PC-3 (cell line): ENCODE data around the gene RMDN2. TPM values are rescaled to one million over a fixed set of nuclear protein-coding genes. Genes with fewer than 3 reads are reported as not detected.

Experiments
- ATAC-seq: fragments of 200-7000 bp; cut with Tn5 transposase; 2 replicates; pipeline ENCODE4 v1.9.1; 2020; ENCODE audit warnings: mild to moderate bottlenecking, moderate library complexity
- BruUV-seq: library from RNA; stranded (reverse); fragments of 400-500 nt; replicated peaks from 2 replicates; lab custom pipeline; 2021; lab: Mats Ljungman, UMichigan
- CTCF ChIA-PET: fragments of 300-600 bp; sonication (Branson Sonifier 250); formaldehyde crosslinking; loops from one replicate; lab custom pipeline; 2022; ENCODE audit warnings: antibody characterized with exemption; lab: Charles Lee
- POLR2A ChIA-PET: fragments of 300-600 bp; sonication (Branson Sonifier 250); formaldehyde crosslinking; loops from one replicate; lab custom pipeline; 2022; ENCODE audit warnings: antibody characterized with exemption; ENCODE audit not compliant: unreplicated experiment; lab: Charles Lee
- DNase-seq: peaks from one replicate; pipeline ENCODE4 v3.0.0-alpha.2; 2015
- H2AFZ ChIP-seq: fragments of 300-600 bp; sonication (generic); 2 replicates; pipeline ENCODE4 v1.6.0; 2016; ENCODE audit warnings: antibody characterized with exemption, low read length
- H3F3A ChIP-seq: fragments of 300-600 bp; sonication (generic); one replicate; pipeline ENCODE4 v1.6.0; 2017; ENCODE audit warnings: antibody characterized with exemption, low read length, control low read depth, mild to moderate bottlenecking; ENCODE audit not compliant: unreplicated experiment
- H3K27ac ChIP-seq: fragments of 300-600 bp; sonication (generic); 2 replicates; pipeline ENCODE4 v1.5.1; 2016; ENCODE audit warnings: mild to moderate bottlenecking, low read length
- H3K27me3 ChIP-seq: fragments of 300-600 bp; sonication (generic); 2 replicates; pipeline ENCODE4 v1.6.1; 2016; ENCODE audit warnings: low read length, mixed read lengths
- H3K36me3 ChIP-seq: fragments of 300-600 bp; sonication (generic); 2 replicates; pipeline ENCODE4 v1.6.1; 2016; ENCODE audit warnings: low read depth, mixed run types, low read length, mixed read lengths
- H3K4me1 ChIP-seq: fragments of 300-600 bp; sonication (generic); 2 replicates; pipeline ENCODE4 v1.5.1; 2016; ENCODE audit warnings: low read length; ENCODE audit not compliant: insufficient read depth
- H3K4me2 ChIP-seq: fragments of 300-600 bp; sonication (generic); 2 replicates; pipeline ENCODE4 v1.6.0; 2016; ENCODE audit warnings: low read length
- H3K4me3 ChIP-seq: fragments of 300-600 bp; sonication (generic); 2 replicates; pipeline ENCODE4 v1.5.1; 2016; ENCODE audit warnings: mild to moderate bottlenecking, low read length, mixed read lengths
- H3K79me2 ChIP-seq: fragments of 300-600 bp; sonication (generic); 2 replicates; pipeline ENCODE4 v1.6.1; 2017; ENCODE audit warnings: low read length, mixed read lengths
- H3K9ac ChIP-seq: fragments of 300-600 bp; sonication (generic); 2 replicates; pipeline ENCODE4 v1.6.0; 2016; ENCODE audit warnings: mild to moderate bottlenecking, low read length
- H3K9me2 ChIP-seq: fragments of 300-600 bp; sonication (generic); replicated peaks from 2 replicates; pipeline ENCODE4 v1.6.1; 2016; ENCODE audit warnings: mixed run types, low read length, mixed read lengths
- H3K9me3 ChIP-seq: fragments of 300-600 bp; sonication (generic); 2 replicates; pipeline ENCODE4 v1.6.1; 2016; ENCODE audit warnings: low read length, mixed read lengths
- H4K20me1 ChIP-seq: fragments of 300-600 bp; sonication (generic); 2 replicates; pipeline ENCODE4 v1.6.1; 2016; ENCODE audit warnings: low read length, mixed read lengths
- CTCF ChIP-seq: fragments of 300-600 bp; sonication (generic); conservative IDR thresholded peaks from 2 replicates; pipeline ENCODE4 v1.5.1; 2017; ENCODE audit warnings: antibody characterized with exemption, low read depth, mild to moderate bottlenecking, low read length
- EZH2 ChIP-seq: fragments of 300-600 bp; sonication (generic); IDR thresholded peaks from one replicate; pipeline ENCODE4 v1.6.1; 2017; ENCODE audit warnings: antibody characterized with exemption, mild to moderate bottlenecking, low read length; ENCODE audit not compliant: unreplicated experiment
- EZH2phosphoT487 ChIP-seq: fragments of 300-600 bp; sonication (generic); IDR thresholded peaks from 2 replicates; pipeline ENCODE4 v1.6.1; 2018; ENCODE audit warnings: mild to moderate bottlenecking, antibody characterized with exemption, low read length, borderline replicate concordance
- intact Hi-C: fragments of 100-400 bp; cut with micrococcal nuclease; formaldehyde crosslinking; loops from 2 replicates; pipeline ENCODE4 v1.9.0; 2023
- total RNA-seq: library from RNA; depleted of rRNA; stranded (reverse); fragments of >200 nt; gene quantifications from 2 replicates; pipeline ENCODE4 v1.2.3, GENCODE V29; 2014

The RMDN2 gene
- total RNA-seq, 1 experiment from 2014 or later = 2.6 TPM

GRCh38 chr2:38035968-38036367 lies 110.9 kb downstream of the RMDN2 start:
- Histone ChIP-seq H3K9ac (no peak overlapping the region), H3K79me2 (no peaks in the 10 kb centered on the region), H3K27me3 (0 out of 2 replicates have a peak, but pooled peaks cover 3% of the 10 kb centered on the region), H4K20me1 (no peaks in the 10 kb centered on the region), H2AFZ (no peak overlapping the region), H3K9me3 (no peaks in the 10 kb centered on the region), H3K27ac (no peak overlapping the region), H3K9me2 (no peaks in the 10 kb centered on the region), H3K4me1 (no peaks in the 10 kb centered on the region), H3F3A (no peaks in the 10 kb centered on the region), H3K4me2 (no peak overlapping the region), H3K4me3 (no peak overlapping the region), H3K36me3 (no peaks in the 10 kb centered on the region)
- no TSS peak for BruUV-seq
- TF ChIP-seq EZH2 (no peak), EZH2phosphoT487 (no peak), CTCF (no peak)
- POLR2A ChIA-PET = no interaction called here
- ATAC-seq = no peak
- intact Hi-C loops = no loop called here
- CTCF ChIA-PET = no interaction called here
- DNase-seq = no peak

GRCh38 chr2:38037325-38037724 lies 112.2 kb downstream of the RMDN2 start:
- H3K9me2 ChIP-seq = no peaks in the 10 kb centered on the region
- no peaks in the 10 kb centered on the region for H3K4me1 ChIP-seq
- H3K27me3 ChIP-seq = 0 out of 2 replicates have a peak, but pooled peaks cover 3% of the 10 kb centered on the region
- no peaks in the 10 kb centered on the region for H4K20me1 ChIP-seq
- intact Hi-C loops = no loop called here
- ATAC-seq = no peak
- no peaks in the 10 kb centered on the region for H3K79me2 ChIP-seq
- no peak overlapping the region for H3K9ac ChIP-seq
- DNase-seq = no peak
- no peaks in the 10 kb centered on the region for H3F3A ChIP-seq
- no peak overlapping the region for H3K27ac ChIP-seq
- H2AFZ ChIP-seq = no peak overlapping the region
- ChIA-PET CTCF (no interaction called here), POLR2A (no interaction called here)
- H3K4me3 ChIP-seq = no peak overlapping the region
- no peaks in the 10 kb centered on the region for H3K36me3 ChIP-seq
- no peaks in the 10 kb centered on the region for H3K9me3 ChIP-seq
- no TSS peak for BruUV-seq
- TF ChIP-seq EZH2 = no peak
- no peak for TF ChIP-seq CTCF
- TF ChIP-seq EZH2phosphoT487 = no peak
- no peak overlapping the region for H3K4me2 ChIP-seq

- CTCF ChIA-PET = no interaction called here
- no peak overlapping the region for H3K9ac ChIP-seq
- H3K4me1 ChIP-seq = no peaks in the 10 kb centered on the region
- no peak overlapping the region for H3K4me2 ChIP-seq
- no peaks in the 10 kb centered on the region for H3K36me3 ChIP-seq
- H3K9me3 ChIP-seq = no peaks in the 10 kb centered on the region
- no peaks in the 10 kb centered on the region for H3K79me2 ChIP-seq
- DNase-seq (no peak), ATAC-seq (no peak)
- intact Hi-C loops = no loop called here
- POLR2A ChIA-PET = no interaction called here
- no TSS peak for BruUV-seq
- H3K9me2 ChIP-seq = no peaks in the 10 kb centered on the region
- H3K4me3 ChIP-seq = no peak overlapping the region
- no peak overlapping the region for H3K27ac ChIP-seq
- H3K27me3 ChIP-seq = 0 out of 2 replicates have a peak, but pooled peaks cover 3% of the 10 kb centered on the region
- H2AFZ ChIP-seq = no peak overlapping the region
- no peaks in the 10 kb centered on the region for H4K20me1 ChIP-seq
- TF ChIP-seq EZH2 (no peak), CTCF (no peak), EZH2phosphoT487 (no peak)
- H3F3A ChIP-seq = no peaks in the 10 kb centered on the region
Measured at GRCh38 chr2:38037757-38038621, 112.9 kb downstream of the RMDN2 start.
